OCI-M2 (cell line): ENCODE results near the gene CLPTM1L.
"Not testable (repeated sequence)": the region's sequence is repeated elsewhere in the genome, so short reads cannot be mapped to it uniquely, and the experiment has no call there.

Experiments
- DNase-seq: peaks from one replicate; lab custom pipeline; 2025; ENCODE audit not compliant: unreplicated experiment; lab: John Stamatoyannopoulos, UW

Gene CLPTM1L

DNA sequence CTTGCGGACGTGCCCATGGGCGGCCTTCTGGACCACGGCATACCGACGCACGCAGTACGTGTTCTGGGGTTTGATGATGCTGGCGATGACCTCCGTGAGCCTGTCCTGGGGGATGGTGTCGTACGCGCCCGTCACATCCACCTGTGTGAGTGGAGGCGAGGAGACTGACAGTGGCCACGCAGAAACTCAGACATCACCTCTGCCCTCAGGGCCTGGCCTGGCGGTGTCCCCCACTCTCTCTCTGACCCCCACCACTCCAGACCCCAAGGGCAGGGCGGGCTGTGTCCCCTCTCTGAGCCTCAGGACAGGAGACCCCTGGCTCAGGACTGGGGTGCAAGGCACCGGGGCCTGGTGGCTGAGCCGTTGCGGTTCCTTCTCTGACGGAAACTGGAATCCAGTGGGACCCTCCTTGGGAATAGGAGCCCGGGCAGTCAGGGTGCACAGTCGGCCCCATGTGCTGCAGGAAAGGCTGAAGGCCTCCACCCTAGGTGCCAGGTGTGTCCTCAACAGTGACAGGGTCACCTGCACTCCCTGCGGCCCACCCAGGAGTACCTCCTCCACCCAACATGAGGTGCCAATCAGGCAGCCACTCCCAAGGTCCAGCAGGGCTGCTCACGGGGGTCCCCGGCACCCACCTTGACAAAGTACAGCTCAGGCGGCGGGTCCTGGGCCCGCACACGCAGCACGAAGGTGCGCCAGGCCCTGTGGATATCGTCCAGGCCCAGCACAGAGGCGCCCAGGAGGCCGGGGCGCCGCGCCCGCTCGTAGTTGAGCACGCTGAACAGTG is 66.0 kb downstream of the CLPTM1L start:
- no peak for DNase-seq

DNA sequence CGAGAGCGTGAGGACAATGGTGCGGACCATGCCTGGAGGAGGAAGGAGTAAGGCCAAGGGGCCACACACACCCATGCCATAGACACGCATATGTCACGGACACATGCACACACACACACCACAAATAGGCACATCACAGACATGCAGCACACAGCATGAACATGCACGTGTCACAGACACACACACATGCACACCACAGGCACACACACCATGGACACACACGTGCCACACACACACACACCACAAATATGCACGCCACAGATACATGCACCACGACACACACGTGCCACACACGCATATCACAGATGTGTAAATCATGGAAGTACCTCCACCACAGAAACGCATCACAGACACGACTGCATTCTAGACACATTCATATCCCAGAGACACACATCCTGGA is 66.7 kb downstream of the CLPTM1L start:
- no peak for DNase-seq

DNA sequence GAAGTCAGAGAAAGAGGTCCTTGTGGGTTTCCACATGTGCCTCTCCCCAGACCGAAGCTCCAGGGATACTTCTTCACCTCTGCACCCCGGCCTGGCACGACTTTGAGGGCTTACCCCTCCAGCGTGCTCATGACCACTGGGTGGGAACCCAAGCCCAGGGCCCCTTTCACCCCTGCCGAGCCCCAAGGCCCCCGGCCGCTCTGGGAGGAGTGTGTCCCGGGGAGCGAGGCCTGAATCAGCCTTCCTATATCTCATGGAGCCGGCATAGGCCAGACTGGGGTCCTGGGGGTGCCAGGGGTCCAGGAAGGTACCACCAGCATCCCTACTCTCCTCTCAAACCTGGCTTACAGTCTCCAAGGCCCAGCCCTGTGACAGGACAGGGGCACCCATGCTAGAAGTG is 67.1 kb downstream of the CLPTM1L start:
- no peak for DNase-seq

DNA sequence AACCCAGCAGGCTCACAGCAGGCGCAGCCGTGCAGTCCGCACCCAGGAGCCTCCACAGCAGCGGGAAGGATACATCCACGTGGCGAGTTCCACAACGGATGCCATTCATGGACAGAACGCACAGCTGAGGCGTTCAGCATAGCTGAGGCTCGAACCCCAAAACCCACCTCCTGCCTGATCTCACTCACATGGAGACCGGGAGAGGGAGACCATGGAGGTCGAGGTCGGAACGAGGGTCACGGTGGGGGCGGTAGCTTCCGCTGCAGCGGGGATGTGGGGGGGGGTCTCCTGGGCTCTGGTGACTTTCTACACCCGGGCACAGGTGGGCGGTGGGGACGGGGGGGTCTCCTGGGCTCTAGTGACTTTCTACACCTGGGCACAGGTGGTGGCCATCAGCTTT is 67.6 kb downstream of the CLPTM1L start:
- DNase-seq, result no peak

DNA sequence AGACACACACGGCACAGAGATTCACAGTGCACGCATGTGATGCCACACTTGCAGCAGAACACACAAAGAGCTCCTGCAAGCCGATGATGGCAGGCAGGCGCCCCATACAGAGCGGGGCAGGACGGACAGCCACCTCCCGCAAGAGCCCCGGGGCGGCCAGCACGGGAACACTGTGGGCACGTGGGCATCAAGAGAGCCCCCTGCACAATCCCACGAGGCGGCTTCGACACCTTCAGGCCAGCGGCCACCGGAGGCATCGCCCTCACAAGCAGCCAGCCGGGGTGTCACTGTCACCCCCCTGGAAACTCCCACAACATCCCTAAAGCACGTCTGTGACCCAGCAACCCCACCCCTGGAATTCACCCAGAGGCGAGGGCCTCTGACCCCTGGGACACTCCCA is 68.0 kb downstream of the CLPTM1L start:
- no peak for DNase-seq

DNA sequence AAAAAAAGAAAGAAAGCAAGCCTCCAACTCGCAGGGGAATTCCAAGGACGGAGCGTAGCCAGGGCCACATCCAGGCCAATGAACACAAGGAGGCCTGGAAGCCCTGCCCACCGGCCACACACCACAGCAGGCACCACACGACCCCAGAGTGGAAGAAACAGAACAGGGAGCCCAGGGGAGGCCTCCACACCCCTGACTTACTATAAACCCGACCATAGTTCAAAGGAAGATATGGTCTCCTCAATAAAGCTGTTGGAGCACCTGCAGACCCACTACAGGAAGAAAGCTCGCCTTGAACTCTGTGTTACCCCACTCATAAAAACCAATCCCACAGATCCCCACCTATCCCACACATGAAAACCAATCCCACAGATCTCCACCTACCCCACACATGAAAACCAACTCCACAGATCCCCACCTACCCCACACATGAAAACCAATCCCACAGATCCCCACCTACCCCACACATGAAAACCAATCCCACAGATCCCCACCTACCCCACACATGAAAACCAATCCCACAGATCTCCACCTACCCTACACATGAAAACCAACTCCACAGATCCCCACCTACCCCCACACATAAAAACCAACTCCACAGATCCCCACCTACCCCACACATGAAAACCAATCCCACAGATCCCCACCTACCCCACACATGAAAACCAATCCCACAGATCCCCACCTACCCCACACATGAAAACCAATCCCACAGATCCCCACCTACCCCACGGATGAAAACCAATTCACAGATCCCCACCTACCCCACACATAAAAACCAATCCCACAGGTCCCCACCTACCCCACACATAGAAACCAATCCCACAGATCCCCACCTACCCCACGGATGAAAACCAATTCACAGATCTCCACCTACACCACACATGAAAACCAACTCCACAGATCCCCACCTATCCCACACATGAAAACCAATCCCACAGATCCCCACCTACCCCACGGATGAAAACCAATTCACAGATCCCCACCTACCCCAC is 69.2 kb downstream of the CLPTM1L start:
- DNase-seq, result not testable (repeated sequence)

DNA sequence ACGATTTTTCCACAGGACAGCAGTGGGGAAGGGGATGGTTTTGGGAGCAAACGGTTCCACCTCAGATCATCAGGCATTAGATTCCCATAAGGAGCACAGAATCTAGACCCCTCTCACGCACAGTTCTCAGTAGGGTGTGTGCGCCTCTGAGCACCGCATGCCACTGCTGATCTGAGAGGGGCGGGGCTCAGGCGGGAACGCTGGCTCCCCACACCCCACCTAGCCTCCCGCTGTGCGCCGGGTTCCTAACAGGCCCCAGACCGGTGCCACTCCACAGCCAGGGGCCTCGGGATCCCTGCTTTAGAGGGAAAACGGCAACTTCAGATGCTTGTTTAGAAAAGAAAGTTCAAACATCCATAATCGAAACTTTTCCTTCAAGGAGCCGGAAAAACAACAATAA is 70.4 kb downstream of the CLPTM1L start:
- DNase-seq, result no peak

DNA sequence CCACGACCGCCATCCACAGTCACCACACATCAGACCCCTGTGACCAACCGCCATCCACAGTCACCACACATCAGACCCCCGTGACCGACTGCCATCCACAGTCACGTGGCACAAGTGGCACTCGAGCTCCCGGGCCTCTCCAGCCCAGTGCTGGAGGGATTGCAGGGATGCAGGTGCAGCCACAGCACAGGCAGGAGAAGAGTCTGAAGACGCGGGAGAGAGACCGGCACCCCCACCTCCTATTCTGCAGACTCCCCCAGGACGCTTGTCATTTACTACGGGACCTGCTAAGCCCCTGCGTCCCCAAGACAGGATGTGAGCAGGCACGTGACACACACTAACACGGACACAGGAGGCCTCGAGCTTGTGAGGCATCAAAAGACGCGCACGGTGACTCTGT is 71.2 kb downstream of the CLPTM1L start:
- DNase-seq, result no peak

DNA sequence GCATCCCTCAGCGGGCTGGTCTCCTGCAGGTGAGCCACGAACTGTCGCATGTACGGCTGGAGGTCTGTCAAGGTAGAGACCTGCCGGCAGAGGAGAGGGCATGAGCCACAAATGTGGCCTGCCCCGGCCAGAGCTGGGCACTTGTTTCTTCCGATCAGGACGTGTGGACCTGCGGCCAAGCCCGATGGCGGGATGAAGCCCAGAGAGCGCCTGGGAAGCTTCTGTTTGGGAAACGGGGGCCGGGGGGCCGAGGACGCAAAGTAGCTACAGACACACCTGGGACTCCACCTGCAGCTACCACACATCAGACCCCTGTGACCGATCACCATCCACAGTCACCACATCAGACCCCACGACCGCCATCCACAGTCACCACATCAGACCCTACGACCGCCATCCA is 72.7 kb downstream of the CLPTM1L start:
- DNase-seq, result no peak

DNA sequence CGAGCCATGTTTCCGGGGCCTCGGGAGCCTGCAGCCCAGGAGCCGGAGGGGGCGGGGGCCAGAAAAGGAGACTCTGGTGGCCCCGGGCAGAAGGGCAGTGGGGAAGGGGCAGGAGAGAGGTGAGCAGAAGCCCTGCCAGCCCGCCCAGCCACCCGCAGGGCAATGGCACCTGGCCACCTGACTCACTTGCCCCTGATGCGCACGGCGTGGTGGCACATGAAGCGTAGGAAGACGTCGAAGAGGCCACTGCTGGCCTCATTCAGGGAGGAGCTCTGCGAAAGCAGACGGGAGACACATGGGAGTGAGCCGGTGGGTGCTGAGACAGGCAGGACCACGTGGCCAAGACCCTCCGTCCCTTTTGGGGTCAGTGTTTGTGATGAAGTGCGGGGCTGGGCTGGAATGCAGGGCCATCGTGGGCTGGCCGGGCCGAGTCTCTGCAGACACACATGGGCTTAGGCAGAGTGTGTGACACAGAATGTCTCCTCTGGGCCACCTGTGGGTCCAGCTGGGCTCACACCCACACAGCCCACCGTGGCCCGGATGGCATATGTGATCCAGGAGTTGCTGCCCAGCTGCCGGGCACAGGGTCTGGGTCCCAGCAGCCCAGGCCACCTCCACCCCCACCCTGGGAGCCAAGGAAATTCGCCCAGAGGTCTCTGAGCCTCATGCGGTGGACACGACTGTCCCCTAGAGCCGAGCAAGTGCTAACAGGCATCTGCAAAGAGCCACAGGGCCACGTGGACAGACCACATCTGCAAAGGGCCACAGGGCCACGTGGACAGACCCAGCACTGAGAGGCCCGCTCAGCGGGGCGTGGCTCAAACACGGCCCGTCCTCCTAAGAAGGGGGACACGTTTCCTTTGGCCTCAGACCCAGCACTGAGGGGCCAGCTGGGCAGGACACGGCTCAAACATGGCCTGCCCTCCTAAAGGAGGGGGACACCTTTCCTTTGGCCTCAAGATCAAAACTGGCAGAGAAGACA is 73.7 kb downstream of the CLPTM1L start:
- no peak for DNase-seq

DNA sequence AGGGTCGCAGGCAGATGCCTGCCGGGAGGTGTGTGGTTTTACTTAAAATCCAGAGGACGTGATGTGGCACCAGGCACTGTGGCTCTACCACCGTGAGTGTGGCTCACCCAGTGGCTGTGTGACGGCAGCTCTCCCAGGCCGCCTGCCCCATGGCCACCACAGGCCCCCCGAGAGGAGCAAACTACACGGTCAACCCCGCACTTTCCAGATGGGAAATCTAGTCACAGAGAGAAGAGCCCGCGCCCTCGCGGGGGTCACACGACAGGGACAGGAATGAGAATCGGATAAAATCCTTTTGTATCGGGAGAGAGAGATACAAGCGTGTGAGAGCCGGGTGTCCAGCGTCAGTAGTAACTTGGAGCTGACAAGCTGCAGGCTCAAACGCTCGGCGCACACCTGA is 74.5 kb downstream of the CLPTM1L start:
- no peak for DNase-seq

DNA sequence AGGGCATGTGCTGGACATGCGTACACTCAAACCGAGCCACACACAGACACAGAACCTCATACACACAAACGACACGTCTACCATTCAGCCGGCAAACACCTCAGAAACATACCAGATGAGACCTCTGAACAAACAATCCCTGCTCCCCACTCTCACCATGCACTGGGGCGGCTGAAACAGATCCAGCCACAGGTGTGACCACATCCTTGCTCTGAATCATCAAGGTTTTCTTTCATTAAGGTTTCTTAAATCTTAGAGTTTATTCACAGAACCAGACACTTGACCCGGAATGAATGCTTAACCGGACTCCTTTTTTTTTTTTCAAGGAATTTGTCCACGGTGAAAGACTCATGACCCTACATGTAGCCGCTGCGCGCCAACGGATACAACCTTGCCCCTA is 76.2 kb downstream of the CLPTM1L start:
- DNase-seq, result no peak

DNA sequence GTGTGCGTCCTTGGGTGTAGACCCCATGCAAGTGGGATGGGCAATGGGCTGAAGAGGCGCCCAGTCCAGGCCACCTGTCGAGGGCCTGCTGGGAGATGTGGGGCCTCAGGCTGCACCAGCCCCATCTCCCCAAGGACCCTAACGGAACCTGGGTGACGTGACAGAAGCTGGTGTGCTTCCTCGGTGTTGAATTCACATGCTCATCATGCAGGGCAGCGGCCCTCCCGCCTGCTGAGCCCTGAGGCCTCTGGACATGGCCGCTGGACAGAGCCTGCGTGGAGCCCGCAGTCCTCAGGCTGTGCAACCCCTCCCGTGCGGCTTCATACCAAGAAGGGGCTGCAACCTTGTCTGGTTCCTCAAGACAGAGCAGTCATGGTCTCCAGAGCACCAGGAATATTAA is 76.8 kb downstream of the CLPTM1L start:
- DNase-seq, result no peak
